OCI-LY1 (cell line): ENCODE measurements around the gene PICK1.

ENCODE experiments used
- EZH2 ChIP-seq: fragments of 200-600 bp; sonication (generic), shearing (Covaris generic); IDR thresholded peaks from 2 replicates; pipeline ENCODE4 v1.8.0; 2017; ENCODE audit warnings: borderline replicate concordance, mixed run types, mild to moderate bottlenecking, antibody characterized with exemption, low read length, moderate library complexity, mixed read lengths
- TF ChIP-seq, protein P1 (sequence below): fragments of 200-600 bp; sonication (generic), shearing (Covaris generic); IDR thresholded peaks from 2 replicates; pipeline ENCODE4 v1.5.1; 2017; ENCODE audit warnings: mild to moderate bottlenecking, antibody characterized with exemption, low read length, moderate library complexity, mixed read lengths

GRCh38 chr22:38074181-38075104, 17.2 kb downstream of the PICK1 start:
- TF ChIP-seq EZH2, result no peak
- TF ChIP-seq, protein P1, sequence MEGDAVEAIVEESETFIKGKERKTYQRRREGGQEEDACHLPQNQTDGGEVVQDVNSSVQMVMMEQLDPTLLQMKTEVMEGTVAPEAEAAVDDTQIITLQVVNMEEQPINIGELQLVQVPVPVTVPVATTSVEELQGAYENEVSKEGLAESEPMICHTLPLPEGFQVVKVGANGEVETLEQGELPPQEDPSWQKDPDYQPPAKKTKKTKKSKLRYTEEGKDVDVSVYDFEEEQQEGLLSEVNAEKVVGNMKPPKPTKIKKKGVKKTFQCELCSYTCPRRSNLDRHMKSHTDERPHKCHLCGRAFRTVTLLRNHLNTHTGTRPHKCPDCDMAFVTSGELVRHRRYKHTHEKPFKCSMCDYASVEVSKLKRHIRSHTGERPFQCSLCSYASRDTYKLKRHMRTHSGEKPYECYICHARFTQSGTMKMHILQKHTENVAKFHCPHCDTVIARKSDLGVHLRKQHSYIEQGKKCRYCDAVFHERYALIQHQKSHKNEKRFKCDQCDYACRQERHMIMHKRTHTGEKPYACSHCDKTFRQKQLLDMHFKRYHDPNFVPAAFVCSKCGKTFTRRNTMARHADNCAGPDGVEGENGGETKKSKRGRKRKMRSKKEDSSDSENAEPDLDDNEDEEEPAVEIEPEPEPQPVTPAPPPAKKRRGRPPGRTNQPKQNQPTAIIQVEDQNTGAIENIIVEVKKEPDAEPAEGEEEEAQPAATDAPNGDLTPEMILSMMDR, result no peak
